ENCODE results near the gene MYO1C.
"Not testable (repeated sequence)": the region's sequence is repeated elsewhere in the genome, so short reads cannot be mapped to it uniquely, and the experiment has no call there.

- not testable (repeated sequence) for TF ChIP-seq CTCF, POLR2A (IDR thresholded peaks at IDR 0.05)
These were observed 46.8 kb downstream of the MYO1C start for GRCh38 chr17:1445695-1446094.
